Measurements from ENCODE around the gene LZTS2. TPM values are rescaled to one million over a fixed set of nuclear protein-coding genes. Genes with fewer than 3 reads are reported as not detected.

The LZTS2 gene
- total and polyA plus RNA-seq, 2 of the 4 experiments (the other 2 are of a cell fraction): 19.2 to 101 TPM

Small RNA genes lying within 50 kb of the gene (microRNA-seq; reads per million reads assigned to microRNA genes)
- gene MIR608 (ENCODE audit: insufficient read depth in 1 of 2, insufficient read length in 1 of 2, unreplicated experiment in 1 of 2): 0 reads per million in 2 experiments

Small RNA genes lying within 50 kb of the gene (small RNA-seq; reads per million reads assigned to genes)
- gene MIR608: 0 reads per million in 5 experiments

Other genes with a start within 250 kb of the LZTS2 start
- 21.7 and 28.1 TPM in 2 replicates for gene SLF2, start 86.8 kb upstream of the LZTS2 start, total RNA-seq (2012; rRNA removed)
- gene SLF2, start 86.8 kb upstream of the LZTS2 start, polyA plus RNA-seq (2012; rRNA removed): 5.7 and 8.5 TPM in 2 replicates
- gene SEMA4G, start 30.3 kb upstream of the LZTS2 start, total RNA-seq (2012; rRNA removed): 0.56 and 0.90 TPM in 2 replicates
- gene SEMA4G, start 30.3 kb upstream of the LZTS2 start, polyA plus RNA-seq (2012; rRNA removed): 8.0 and 8.7 TPM in 2 replicates
- 56.4 and 61.3 TPM in 2 replicates for gene MRPL43, start 12.3 kb upstream of the LZTS2 start, total RNA-seq (2012; rRNA removed)
- gene MRPL43, start 12.3 kb upstream of the LZTS2 start, polyA plus RNA-seq (2012; rRNA removed): 142 and 184 TPM in 2 replicates
- 8.8 and 8.9 TPM in 2 replicates for gene TWNK, start 12.3 kb upstream of the LZTS2 start, total RNA-seq (2012; rRNA removed)
- gene TWNK, start 12.3 kb upstream of the LZTS2 start, polyA plus RNA-seq (2012; rRNA removed): 7.5 and 7.7 TPM in 2 replicates
- gene PDZD7, start 31.3 kb downstream of the LZTS2 start, total RNA-seq (2012; rRNA removed): 0.83 and 0.90 TPM in 2 replicates
- 1.5 and 1.8 TPM in 2 replicates for gene PDZD7, start 31.3 kb downstream of the LZTS2 start, polyA plus RNA-seq (2012; rRNA removed)
- gene SFXN3, start 31.4 kb downstream of the LZTS2 start, total RNA-seq (2012; rRNA removed): 53.3 and 64.7 TPM in 2 replicates
- gene SFXN3, start 31.4 kb downstream of the LZTS2 start, polyA plus RNA-seq (2012; rRNA removed): 67.6 and 77.2 TPM in 2 replicates
- gene KAZALD1, start 62.2 kb downstream of the LZTS2 start, total RNA-seq (2012; rRNA removed): 8.1 and 9.1 TPM in 2 replicates
- 18.6 and 18.7 TPM in 2 replicates for gene KAZALD1, start 62.2 kb downstream of the LZTS2 start, polyA plus RNA-seq (2012; rRNA removed)
- gene TLX1, start 131.5 kb downstream of the LZTS2 start, total RNA-seq (2012; rRNA removed): not detected in 2 replicates
- not detected in 2 replicates for gene TLX1, start 131.5 kb downstream of the LZTS2 start, polyA plus RNA-seq (2012; rRNA removed)
- gene LBX1, start 229.7 kb downstream of the LZTS2 start, total RNA-seq (2012; rRNA removed): not detected in 2 replicates
- not detected in 2 replicates for gene LBX1, start 229.7 kb downstream of the LZTS2 start, polyA plus RNA-seq (2012; rRNA removed)

Measured in IMR-90 (cell line).